Measurements from ENCODE around the gene UBE2J2.

GRCh38 chr1:1309251-1310108 lies 35.8 kb upstream of the UBE2J2 start:
- TF ChIP-seq, protein P1, sequence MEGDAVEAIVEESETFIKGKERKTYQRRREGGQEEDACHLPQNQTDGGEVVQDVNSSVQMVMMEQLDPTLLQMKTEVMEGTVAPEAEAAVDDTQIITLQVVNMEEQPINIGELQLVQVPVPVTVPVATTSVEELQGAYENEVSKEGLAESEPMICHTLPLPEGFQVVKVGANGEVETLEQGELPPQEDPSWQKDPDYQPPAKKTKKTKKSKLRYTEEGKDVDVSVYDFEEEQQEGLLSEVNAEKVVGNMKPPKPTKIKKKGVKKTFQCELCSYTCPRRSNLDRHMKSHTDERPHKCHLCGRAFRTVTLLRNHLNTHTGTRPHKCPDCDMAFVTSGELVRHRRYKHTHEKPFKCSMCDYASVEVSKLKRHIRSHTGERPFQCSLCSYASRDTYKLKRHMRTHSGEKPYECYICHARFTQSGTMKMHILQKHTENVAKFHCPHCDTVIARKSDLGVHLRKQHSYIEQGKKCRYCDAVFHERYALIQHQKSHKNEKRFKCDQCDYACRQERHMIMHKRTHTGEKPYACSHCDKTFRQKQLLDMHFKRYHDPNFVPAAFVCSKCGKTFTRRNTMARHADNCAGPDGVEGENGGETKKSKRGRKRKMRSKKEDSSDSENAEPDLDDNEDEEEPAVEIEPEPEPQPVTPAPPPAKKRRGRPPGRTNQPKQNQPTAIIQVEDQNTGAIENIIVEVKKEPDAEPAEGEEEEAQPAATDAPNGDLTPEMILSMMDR (IDR thresholded peaks at IDR 0.05): no peak
- TF ChIP-seq POLR2AphosphoS5 (IDR thresholded peaks at IDR 0.05) (peak in 1 of 3 donors; percentile 6), POLR2A (IDR thresholded peaks at IDR 0.05) (no peak)

Measured in stomach (tissue), 4 donors.